ENCODE data around the gene POR.
"Not testable (repeated sequence)": the region's sequence is repeated elsewhere in the genome, so short reads cannot be mapped to it uniquely, and the experiment has no call there.

POR gene

DNA sequence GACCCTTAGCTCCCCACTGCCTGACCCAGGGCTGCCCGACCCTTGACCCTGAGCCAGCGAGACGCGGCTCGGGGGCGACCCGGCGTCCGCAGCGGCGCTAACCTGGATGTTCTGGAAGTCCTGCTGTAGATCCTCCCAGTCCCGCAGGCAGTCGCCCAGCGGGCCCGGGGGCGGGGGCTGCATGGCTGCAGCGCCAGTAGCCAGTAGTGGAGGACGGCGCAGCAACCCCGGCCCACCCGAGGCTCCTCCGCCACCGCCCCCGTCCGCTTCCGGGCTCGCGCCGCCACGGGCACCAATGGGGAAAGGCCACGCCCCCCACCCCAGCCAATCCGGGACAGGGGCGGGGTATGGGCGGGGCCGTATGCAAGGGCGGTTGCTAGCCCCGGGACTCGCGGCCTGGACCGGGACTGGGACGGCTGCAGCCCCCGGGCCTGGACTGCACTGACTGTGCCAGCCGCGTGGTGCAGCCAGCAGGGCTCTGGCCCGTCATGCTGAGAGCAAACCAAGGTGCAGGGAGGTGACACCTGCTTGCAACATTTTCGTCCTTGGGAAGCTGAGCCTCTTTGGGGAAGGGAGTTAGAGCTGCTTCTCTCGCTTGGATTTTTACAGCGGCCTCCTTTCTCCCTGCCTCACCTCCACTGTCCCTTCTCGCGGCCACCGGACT, 79.6 kb downstream of the POR start, which contains the start of gene TMEM120A:
TMEM120A (minus strand) TSS at position 208 of the 664 bp plus-strand sequence; CDS start at position 183, 25 bp downstream.
- peak; percentile 91 for DNase-seq

DNA sequence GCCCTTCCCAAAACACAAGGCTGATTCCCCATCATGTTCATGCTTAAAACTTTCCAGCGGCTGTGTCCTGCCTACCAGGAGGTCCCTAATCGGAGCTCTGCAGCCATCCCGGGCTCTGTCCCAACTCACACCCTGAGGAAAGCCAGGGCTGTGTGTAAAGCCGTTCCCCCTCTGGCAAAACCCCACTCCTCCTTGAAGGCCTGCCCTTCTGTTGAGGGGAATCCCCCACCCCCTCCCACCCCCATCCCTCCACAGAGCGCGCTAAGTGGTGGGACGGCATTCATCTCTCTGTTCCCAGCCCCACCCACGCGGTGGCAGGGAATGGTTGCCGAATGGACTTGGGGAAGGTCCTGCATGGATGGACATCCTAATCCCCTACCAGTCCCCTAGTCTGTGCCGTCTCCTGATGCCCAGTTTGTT, 80.1 kb downstream of the POR start:
- DNase-seq, result peak; percentile 8

DNA sequence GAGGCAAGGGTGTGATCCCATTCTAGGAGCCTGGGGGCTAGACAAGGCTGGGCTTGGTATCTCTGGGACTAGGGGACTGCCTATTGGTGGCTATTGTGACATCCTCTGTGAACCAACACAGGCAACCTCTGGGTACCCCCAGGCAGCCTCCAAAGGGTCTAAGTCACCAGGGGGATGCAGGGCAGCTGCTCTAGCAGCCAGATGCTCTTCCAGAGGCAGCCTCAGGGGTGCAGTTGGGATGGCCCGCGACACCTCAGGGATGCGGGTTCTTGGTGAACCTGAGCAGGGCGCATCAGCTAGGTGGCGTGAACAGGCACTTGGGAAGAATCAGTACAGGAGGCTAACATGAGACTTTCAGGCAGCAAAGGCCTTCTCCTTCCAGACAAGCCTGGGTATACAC, 81.0 kb downstream of the POR start:
- no peak for DNase-seq

GRCh38 chr7:75996476-75996875, 81.5 kb downstream of the POR start:
- DNase-seq, result no peak

GRCh38 chr7:75998038-75998437, 83.1 kb downstream of the POR start:
- DNase-seq, result no peak

DNA sequence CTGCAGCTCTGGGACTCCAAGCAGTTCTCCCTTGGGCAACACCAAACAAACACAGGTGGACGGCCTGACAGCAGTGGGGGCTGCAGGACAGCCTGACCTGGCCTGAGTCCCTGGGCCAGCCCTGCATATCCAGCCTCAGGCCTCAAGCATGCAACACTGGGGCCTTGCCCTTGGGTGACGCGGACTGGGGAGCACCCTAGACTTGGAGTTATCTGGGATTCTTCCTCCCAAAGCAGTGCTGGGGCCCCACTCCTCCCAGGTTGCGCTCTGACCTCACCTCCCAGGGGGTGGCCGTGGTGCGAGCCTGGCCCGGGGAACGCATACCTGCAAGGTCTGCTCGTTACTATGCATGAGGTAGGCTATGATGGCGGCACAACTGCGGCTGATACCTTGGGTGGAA, 85.6 kb downstream of the POR start:
- DNase-seq, result no peak

- DNase-seq, result no peak
Observed at GRCh38 chr7:76002139-76002538, 87.2 kb downstream of the POR start.

DNA sequence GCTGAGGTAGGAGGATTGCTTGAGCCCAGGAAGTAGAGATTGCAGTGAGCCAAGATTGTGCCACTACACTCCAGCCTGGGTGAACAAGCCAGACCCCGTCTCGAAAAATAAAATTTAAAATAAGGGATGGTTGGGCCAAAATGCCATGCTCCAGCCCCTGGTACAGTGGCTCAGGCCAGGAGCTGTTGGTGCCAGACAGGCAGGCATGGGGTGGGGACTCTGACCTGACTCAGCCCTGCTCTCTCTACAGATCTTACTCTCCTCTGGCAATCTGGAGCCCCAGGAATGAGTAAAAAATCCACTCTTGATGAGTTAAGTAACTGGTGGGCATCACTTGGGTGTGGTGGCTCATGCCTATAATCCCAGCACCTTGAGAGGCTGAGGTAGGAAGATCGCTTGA, 87.9 kb downstream of the POR start:
- DNase-seq, result no peak

- DNase-seq, result no peak
Observed at GRCh38 chr7:76003351-76003750, 88.4 kb downstream of the POR start.

GRCh38 chr7:76005004-76005403, 90.0 kb downstream of the POR start:
- DNase-seq, result not testable (repeated sequence)

DNA sequence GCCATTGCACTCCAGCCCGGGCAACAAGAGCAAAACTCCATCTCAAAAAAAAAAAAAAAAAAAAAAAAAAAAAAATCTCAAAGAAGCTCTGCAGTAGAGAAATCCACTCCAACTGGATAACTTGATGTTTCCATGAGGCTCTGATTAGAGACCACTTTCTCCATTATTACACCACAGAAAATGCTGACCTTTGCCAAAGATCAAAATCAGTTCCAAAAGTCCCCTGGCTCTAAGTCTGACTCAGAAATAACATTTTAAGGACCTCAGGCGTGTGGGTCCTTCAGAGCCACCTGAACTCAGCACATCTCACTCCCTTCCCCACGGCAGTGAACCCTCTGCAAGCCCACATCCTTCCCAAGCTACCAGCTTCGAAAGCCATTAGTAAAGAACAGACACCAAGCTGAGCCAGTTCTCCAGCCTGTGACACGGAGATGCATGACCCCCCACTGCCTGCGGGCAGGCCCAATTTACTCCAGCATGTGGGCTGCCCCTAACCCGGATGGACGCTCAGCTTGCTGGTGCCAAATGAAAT, 93.3 kb downstream of the POR start:
- DNase-seq, result no peak

GRCh38 chr7:76009672-76010600, 95.0 kb downstream of the POR start:
- no peak for DNase-seq

DNA sequence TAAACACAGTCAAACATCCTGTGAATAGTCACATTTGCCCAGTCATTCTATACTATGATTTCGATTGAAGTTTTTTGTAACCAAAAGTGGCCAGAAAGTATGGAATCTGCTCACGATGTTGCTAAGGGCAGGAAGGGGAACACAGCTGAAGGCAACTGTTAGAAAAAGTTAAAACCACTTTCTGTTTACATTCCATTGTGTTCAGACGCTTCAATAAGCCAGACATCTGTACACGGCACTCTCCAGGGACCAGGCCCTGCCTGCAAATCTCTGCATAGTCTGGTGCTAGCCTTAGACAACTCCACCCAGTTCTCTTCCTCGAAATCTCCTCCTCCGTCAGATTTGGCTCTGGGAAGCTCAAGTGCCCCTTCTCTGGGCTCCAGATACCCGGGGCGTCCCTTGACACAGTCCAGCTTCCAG, 96.5 kb downstream of the POR start:
- no peak for DNase-seq

GRCh38 chr7:76016191-76016947, 101.4 kb downstream of the POR start:
- DNase-seq, result no peak

GRCh38 chr7:76018520-76018919, 103.6 kb downstream of the POR start:
- DNase-seq, result not testable (repeated sequence)

DNA sequence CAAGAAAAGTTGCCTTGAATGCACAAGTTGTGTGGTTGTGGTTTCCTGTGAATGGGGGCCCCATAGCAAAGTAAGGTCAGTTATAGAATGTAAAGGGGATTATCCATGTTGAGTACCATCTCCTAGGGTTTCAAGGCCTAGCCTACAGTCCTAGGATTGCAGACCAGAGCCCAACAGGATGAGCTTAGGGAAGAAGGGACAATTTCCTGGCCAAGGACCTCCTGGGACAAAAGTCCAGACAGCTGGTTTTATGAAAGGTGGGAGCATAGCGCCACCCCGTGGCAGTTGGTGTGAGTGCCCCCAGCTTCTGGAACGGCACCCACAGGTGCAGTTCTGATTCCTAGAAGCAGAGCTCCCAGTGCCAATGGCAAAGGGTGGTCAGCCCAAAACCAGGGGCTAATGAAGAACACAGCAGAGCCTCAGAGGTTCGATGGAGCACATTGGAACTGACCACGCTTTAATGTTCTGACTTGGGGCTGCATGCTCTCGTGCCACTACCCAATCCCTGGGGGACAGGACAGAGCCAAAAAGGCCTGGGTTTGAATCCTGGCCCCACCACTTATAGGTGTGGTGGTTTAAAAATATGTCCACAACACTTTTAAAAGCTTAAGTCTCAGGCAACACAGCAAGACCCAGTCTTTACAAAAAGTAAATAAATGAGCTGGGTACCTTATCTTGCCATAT, 105.2 kb downstream of the POR start:
- DNase-seq, result peak; percentile 23

DNA sequence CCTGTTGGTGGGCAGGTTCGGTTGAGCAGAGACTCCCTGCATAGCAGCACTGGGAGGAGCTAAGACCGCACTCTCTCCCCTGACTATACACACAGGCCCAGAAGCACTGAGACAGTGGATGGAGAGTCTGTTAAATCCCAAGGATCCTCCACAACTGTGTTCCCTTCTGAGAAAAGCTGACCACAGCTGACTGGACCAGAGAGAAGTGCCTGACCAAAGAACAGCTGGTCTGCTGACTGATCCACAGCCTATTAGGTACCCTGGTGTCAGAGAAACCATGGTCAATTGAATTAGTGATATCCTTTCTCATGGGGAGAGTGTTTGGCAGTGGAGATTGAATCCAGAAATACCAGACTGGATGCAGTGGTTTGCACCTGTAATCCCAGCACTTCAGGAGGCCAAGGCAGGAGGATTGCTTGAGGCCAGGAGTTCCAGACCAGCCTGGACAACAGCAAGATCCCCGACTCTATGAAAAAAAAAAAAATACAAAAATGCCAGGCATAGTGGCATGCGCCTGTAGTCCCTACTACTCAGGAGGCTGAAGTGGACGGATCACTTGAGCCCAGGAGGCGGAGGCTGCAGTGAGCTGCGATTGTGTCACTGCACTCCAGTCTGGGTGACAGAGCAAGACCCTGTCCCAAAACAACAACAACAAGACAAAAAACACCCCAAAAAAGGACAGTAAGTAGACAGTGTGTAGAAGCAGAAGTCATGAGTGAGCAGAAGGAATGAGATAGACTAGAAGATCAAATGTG, 107.2 kb downstream of the POR start:
- no peak for DNase-seq

DNA sequence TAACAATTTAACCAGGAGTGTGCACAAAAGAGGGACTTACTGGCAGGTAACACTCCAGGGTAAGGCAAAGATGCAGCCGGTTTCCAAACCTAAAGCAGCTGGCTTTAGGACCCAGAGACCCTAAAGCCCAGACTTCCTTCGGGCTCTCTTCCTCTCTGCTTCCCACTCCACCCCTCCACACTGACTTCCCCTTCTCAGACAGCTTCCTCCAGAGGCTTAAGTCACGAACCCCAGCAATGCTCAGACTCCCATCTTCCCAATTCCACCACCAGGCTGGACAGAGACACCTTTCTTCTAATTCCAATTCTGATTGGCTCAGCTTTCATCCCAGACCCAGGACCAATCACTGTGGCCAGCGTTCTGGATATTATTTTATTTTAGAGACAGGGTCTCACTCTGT, 108.0 kb downstream of the POR start:
- no peak for DNase-seq

GRCh38 chr7:76029682-76030081, 114.7 kb downstream of the POR start:
- DNase-seq, result not testable (repeated sequence)

DNA sequence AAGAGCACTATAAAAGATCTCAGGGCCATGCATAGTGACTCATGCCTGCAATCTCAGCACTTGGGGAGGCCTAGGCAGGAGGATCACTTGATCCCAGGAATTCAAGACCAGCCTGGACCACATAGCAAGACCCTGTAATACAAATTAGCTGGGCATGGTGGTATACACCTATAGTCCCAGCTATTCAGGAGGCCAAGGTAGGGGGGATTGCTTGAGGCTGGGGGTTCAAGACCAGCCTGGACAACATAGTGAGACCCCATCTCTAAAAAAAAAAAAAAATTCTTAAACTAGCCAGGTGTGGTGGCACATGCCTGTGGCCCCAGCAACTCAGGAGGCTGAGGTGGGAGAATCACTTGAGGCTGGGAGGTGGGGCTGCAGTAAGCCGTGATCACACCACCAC, 117.0 kb downstream of the POR start:
- no peak for DNase-seq

Data from NCI-H2227 treated with DMSO at 0.1 percent for 48 hours (cell line).